Neuronal stem cell (in vitro differentiated cells): Measurements from ENCODE around the gene TSPEAR.

Experiments
- DNase-seq: peaks from one replicate; pipeline ENCODE4 v3.0.0-alpha.2; 2013; ENCODE audit warnings: low spot score
- H2AFZ ChIP-seq: one replicate; pipeline ENCODE4 v1.6.1; 2013; ENCODE audit warnings: mild to moderate bottlenecking, low read length, inconsistent platforms
- H2AK5ac ChIP-seq: 2 replicates; pipeline ENCODE4 v1.6.1; 2013; ENCODE audit warnings: low read depth, mild to moderate bottlenecking, inconsistent platforms, low read length, moderate library complexity, mixed read lengths
- H2BK120ac ChIP-seq: 2 replicates; pipeline ENCODE4 v1.6.1; 2013; ENCODE audit warnings: low read depth, mild to moderate bottlenecking, inconsistent platforms, low read length, moderate library complexity, mixed read lengths
- H2BK12ac ChIP-seq: one replicate; pipeline ENCODE4 v1.6.1; 2013; ENCODE audit warnings: low read length, inconsistent platforms
- H2BK15ac ChIP-seq: 2 replicates; pipeline ENCODE4 v1.6.1; 2013; ENCODE audit warnings: mild to moderate bottlenecking, low read length, inconsistent platforms, mixed read lengths
- H2BK5ac ChIP-seq: one replicate; pipeline ENCODE4 v1.6.1; 2013; ENCODE audit warnings: inconsistent platforms, mild to moderate bottlenecking, low read length, moderate library complexity
- H3K14ac ChIP-seq: one replicate; pipeline ENCODE4 v1.6.1; 2013; ENCODE audit warnings: low read length, inconsistent platforms
- H3K18ac ChIP-seq: 2 replicates; pipeline ENCODE4 v1.6.1; 2013; ENCODE audit warnings: low read length, inconsistent platforms
- H3K23ac ChIP-seq: 2 replicates; pipeline ENCODE4 v1.6.1; 2013; ENCODE audit warnings: low read depth, mild to moderate bottlenecking, mixed read lengths, low read length, inconsistent platforms; ENCODE audit not compliant: poor library complexity
- H3K27ac ChIP-seq: replicated peaks from 3 replicates; pipeline ENCODE4 v1.5.1; 2013; ENCODE audit warnings: low read length, inconsistent platforms
- H3K27me3 ChIP-seq, 3 experiments: 2 replicates each; pipeline ENCODE4 v1.6.1; 2013; ENCODE audit warnings: low read length in 3 of 3, mild to moderate bottlenecking in 2 of 3, inconsistent platforms in 1 of 3, low read depth in 1 of 3, mixed read lengths in 1 of 3, moderate library complexity in 1 of 3; ENCODE audit not compliant: control insufficient read depth in 3 of 3, insufficient read depth in 3 of 3
- H3K36me3 ChIP-seq, 2 donors: replicated peaks in 1 of 2; 2 replicates each; pipeline ENCODE4 v1.6.1; 2013; ENCODE audit warnings: low read length in 2 of 2; ENCODE audit not compliant: control insufficient read depth in 2 of 2, insufficient read depth in 2 of 2
- H3K4ac ChIP-seq: 2 replicates; pipeline ENCODE4 v1.6.1; 2013; ENCODE audit warnings: inconsistent platforms, mild to moderate bottlenecking, low read length, moderate library complexity
- H3K4me1 ChIP-seq, 2 donors: 1 replicate in 1 of 2; 2 replicates in 1 of 2; pipeline ENCODE4 v1.6.1; 2013; ENCODE audit warnings: low read length in 2 of 2, low read depth in 1 of 2; ENCODE audit not compliant: control insufficient read depth in 2 of 2, insufficient read depth in 1 of 2
- H3K4me2 ChIP-seq: one replicate; pipeline ENCODE4 v1.6.1; 2013; ENCODE audit warnings: mild to moderate bottlenecking, low read length, inconsistent platforms; ENCODE audit not compliant: insufficient read depth, poor library complexity, severe bottlenecking
- H3K4me3 ChIP-seq, 2 donors: 2 replicates each; pipeline ENCODE4 v1.5.1; 2013; ENCODE audit warnings: low read length in 2 of 2, mild to moderate bottlenecking in 2 of 2, inconsistent platforms in 1 of 2, moderate library complexity in 1 of 2
- H3K79me1 ChIP-seq: one replicate; pipeline ENCODE4 v1.6.1; 2013; ENCODE audit warnings: low read depth, mild to moderate bottlenecking, inconsistent platforms, low read length, moderate library complexity
- H3K9ac ChIP-seq: one replicate; pipeline ENCODE4 v1.6.1; 2013; ENCODE audit warnings: mild to moderate bottlenecking, low read depth, low read length, inconsistent platforms; ENCODE audit not compliant: poor library complexity
- H3K9me3 ChIP-seq, 2 donors: replicated peaks in 1 of 2; 2 replicates each; pipeline versions ENCODE3 to v1.6.1; 2013; ENCODE audit warnings: low read length in 2 of 2, mild to moderate bottlenecking in 2 of 2, inconsistent platforms in 1 of 2, low read depth in 1 of 2, mixed read lengths in 1 of 2, moderate library complexity in 1 of 2; ENCODE audit not compliant: control insufficient read depth in 2 of 2, insufficient read depth in 1 of 2
- H4K8ac ChIP-seq: one replicate; pipeline ENCODE4 v1.6.1; 2013; ENCODE audit warnings: low read depth, mild to moderate bottlenecking, inconsistent platforms, low read length, moderate library complexity
- H4K91ac ChIP-seq: one replicate; pipeline ENCODE4 v1.6.1; 2013; ENCODE audit warnings: low read length, low read depth, mild to moderate bottlenecking, inconsistent platforms; ENCODE audit not compliant: poor library complexity
- WGBS, 2 donors: extraction: QIAGEN DNeasy Blood & Tissue Kit; methylation state at CpG; one replicate each; pipeline ENCODE4 v1.1.7; 2013; ENCODE audit warnings: missing lambda C conversion rate in 2 of 2, mixed read lengths in 1 of 2; ENCODE audit not compliant: insufficient read length in 2 of 2, insufficient replicate concordance in 1 of 2; ENCODE audit errors: extremely low coverage in 2 of 2; 5-methylcytosine and 5-hydroxymethylcytosine counted together

TSPEAR gene

GRCh38 chr21:44462086-44462833 is 249.1 kb downstream of the TSPEAR start:
- peak overlapping the region; percentile 90 for H3K23ac ChIP-seq
- H3K27me3 ChIP-seq = no peaks in the 10 kb centered on the region
- H3K4me2 ChIP-seq = no peak overlapping the region
- peak overlapping the region; percentile 63 for H3K14ac ChIP-seq
- no peak overlapping the region for H2BK15ac ChIP-seq
- no peak overlapping the region for H4K8ac ChIP-seq
- H3K4me1 ChIP-seq = no peaks in the 10 kb centered on the region
- H2AFZ ChIP-seq = no peak overlapping the region
- H3K4ac ChIP-seq = no peak overlapping the region
- no peak overlapping the region for H2BK5ac ChIP-seq
- no peak overlapping the region for H2BK12ac ChIP-seq
- no peak overlapping the region for H3K4me3 ChIP-seq
- peaks cover 4% of the 10 kb centered on the region for H3K79me1 ChIP-seq
- no peak for DNase-seq
- H2AK5ac ChIP-seq = no peak overlapping the region
- no peak overlapping the region for H2BK120ac ChIP-seq
- peaks cover 2 to 3% of the 10 kb centered on the region in 2 donors for H3K36me3 ChIP-seq
- no peak overlapping the region for H3K9ac ChIP-seq
- no peak overlapping the region for H3K27ac ChIP-seq
- peaks cover 0 to 2% of the 10 kb centered on the region in 2 donors for H3K9me3 ChIP-seq
- peak overlapping the region; percentile 7 for H3K18ac ChIP-seq
- WGBS, 2 donors = no CpG with 5 or more reads among the region's 25 CpGs
- H4K91ac ChIP-seq = no peak overlapping the region

GRCh38 chr21:44461464-44462001 is 249.8 kb downstream of the TSPEAR start:
- no peak overlapping the region for H4K91ac ChIP-seq
- no peak overlapping the region for H2AK5ac ChIP-seq
- H3K4ac ChIP-seq = no peak overlapping the region
- H2BK15ac ChIP-seq = no peak overlapping the region
- no peak overlapping the region for H2BK5ac ChIP-seq
- no peak overlapping the region for H3K27ac ChIP-seq
- peaks cover 5 to 7% of the 10 kb centered on the region in 2 donors for H3K36me3 ChIP-seq
- H3K4me2 ChIP-seq = no peak overlapping the region
- H3K9me3 ChIP-seq = peaks cover 0 to 2% of the 10 kb centered on the region in 2 donors
- H3K18ac ChIP-seq = peak overlapping the region; percentile 52
- no peaks in the 10 kb centered on the region for H3K4me1 ChIP-seq
- H4K8ac ChIP-seq = no peak overlapping the region
- no CpG with 5 or more reads among the region's 15 CpGs for WGBS, 2 donors
- peak overlapping the region; percentile 32 for H3K14ac ChIP-seq
- H3K23ac ChIP-seq = peak overlapping the region; percentile 17
- no peak overlapping the region for H3K4me3 ChIP-seq
- H2AFZ ChIP-seq = no peak overlapping the region
- peaks cover 6% of the 10 kb centered on the region for H3K79me1 ChIP-seq
- H3K27me3 ChIP-seq = no peaks in the 10 kb centered on the region
- no peak overlapping the region for H2BK120ac ChIP-seq
- peak overlapping the region; percentile 61 for H3K9ac ChIP-seq
- no peak for DNase-seq
- H2BK12ac ChIP-seq = no peak overlapping the region

GRCh38 chr21:44461005-44461404 is 250.4 kb downstream of the TSPEAR start:
- H3K4me3 ChIP-seq = no peak overlapping the region
- no peak overlapping the region for H3K4me2 ChIP-seq
- peaks cover 5 to 7% of the 10 kb centered on the region in 2 donors for H3K36me3 ChIP-seq

GRCh38 chr21:44460441-44460755 is 251.0 kb downstream of the TSPEAR start:
- Histone ChIP-seq H2BK12ac (no peak overlapping the region), H2BK5ac (no peak overlapping the region), H3K27ac (no peak overlapping the region), H3K9me3 (no peaks in the 10 kb centered on the region), H3K18ac (peak overlapping the region; percentile 58), H3K4ac (no peak overlapping the region), H4K91ac (peak overlapping the region; percentile 69), H2AFZ (no peak overlapping the region), H2BK15ac (no peak overlapping the region), H4K8ac (no peak overlapping the region), H2AK5ac (no peak overlapping the region), H3K9ac (no peak overlapping the region), H3K27me3 (peaks cover 0 to 5% (median 0%) of the 10 kb centered on the region in 3 experiments), H3K36me3 (peaks cover 5 to 7% of the 10 kb centered on the region in 2 donors), H2BK120ac (no peak overlapping the region), H3K14ac (no peak overlapping the region), H3K4me1 (peaks cover 0 to 5% of the 10 kb centered on the region in 2 donors), H3K79me1 (peaks cover 6% of the 10 kb centered on the region), H3K4me3 (no peak overlapping the region), H3K4me2 (no peak overlapping the region), H3K23ac (no peak overlapping the region)
- DNase-seq = no peak
- no CpG with 5 or more reads among the region's 8 CpGs for WGBS, 2 donors

More at GRCh38 chr21:44461005-44461404, 250.4 kb downstream of the TSPEAR start:
- Histone ChIP-seq H3K79me1 (peaks cover 6% of the 10 kb centered on the region), H2BK120ac (no peak overlapping the region), H2AFZ (no peak overlapping the region), H3K14ac (no peak overlapping the region), H3K9ac (no peak overlapping the region), H2BK15ac (no peak overlapping the region), H2BK5ac (no peak overlapping the region), H2BK12ac (no peak overlapping the region), H3K4ac (no peak overlapping the region), H3K4me1 (peaks cover 0 to 5% of the 10 kb centered on the region in 2 donors), H3K23ac (peak overlapping the region; percentile 17), H3K27ac (no peak overlapping the region), H3K9me3 (peaks cover 0 to 1% of the 10 kb centered on the region in 2 donors), H4K91ac (no peak overlapping the region), H3K18ac (peak overlapping the region; percentile 52), H4K8ac (no peak overlapping the region), H2AK5ac (no peak overlapping the region), H3K27me3 (peaks cover 0 to 5% (median 0%) of the 10 kb centered on the region in 3 experiments)
- no CpG with 5 or more reads among the region's 8 CpGs for WGBS, 2 donors
- DNase-seq = no peak
